Breast epithelium (tissue), 4 donors: ENCODE measurements around the gene INSC. TPM values are rescaled to one million over a fixed set of nuclear protein-coding genes. Genes with fewer than 3 reads are reported as not detected.

ENCODE experiments used
- DNase-seq, 2 donors: peaks; one replicate each; pipeline ENCODE4 v3.0.0-alpha.2; 2019; ENCODE audit warnings: low spot score in 2 of 2
- H3K27ac ChIP-seq, 2 donors: fragments of 200-600 bp; sonication (generic) in 1 of 2; one replicate each; pipeline ENCODE4 v1.5.1; 2016 to 2019; ENCODE audit warnings: mild to moderate bottlenecking in 1 of 2
- H3K27me3 ChIP-seq, 2 donors: fragments of 200-600 bp; sonication (generic) in 1 of 2; one replicate each; pipeline versions ENCODE4 v1.5.1 to v1.6.0; 2017 to 2019; ENCODE audit warnings: control low read depth in 1 of 2, mild to moderate bottlenecking in 1 of 2
- H3K36me3 ChIP-seq: fragments of 200-600 bp; one replicate; pipeline ENCODE4 v1.5.1; 2019
- H3K4me1 ChIP-seq, 2 donors: fragments of 200-600 bp; sonication (generic); one replicate each; pipeline ENCODE4 v1.5.1; 2016 to 2019; ENCODE audit warnings: control low read depth in 1 of 2
- H3K4me3 ChIP-seq, 3 donors: fragments of 200-600 bp; sonication (generic); 1 replicate in 2 of 3; 2 replicates in 1 of 3; pipeline ENCODE4 v1.5.1; 2016 to 2019; ENCODE audit warnings: mild to moderate bottlenecking in 3 of 3, moderate library complexity in 2 of 3
- H3K9me3 ChIP-seq, 2 donors: fragments of 200-600 bp; sonication (generic) in 1 of 2; one replicate each; pipeline ENCODE4 v1.5.1; 2016 to 2019; ENCODE audit warnings: control low read depth in 1 of 2
- CTCF ChIP-seq, 3 donors: fragments of 450-650 bp; IDR thresholded peaks; one replicate each; pipeline ENCODE4 v1.5.1; 2016 to 2017; ENCODE audit warnings: antibody characterized with exemption in 3 of 3, mild to moderate bottlenecking in 3 of 3, moderate library complexity in 3 of 3
- POLR2A ChIP-seq: fragments of 450-650 bp; IDR thresholded peaks from one replicate; pipeline ENCODE4 v1.6.1; 2016; ENCODE audit warnings: antibody characterized with exemption, mild to moderate bottlenecking, moderate library complexity
- POLR2AphosphoS5 ChIP-seq, 3 donors: sonication (generic); formaldehyde crosslinking; IDR thresholded peaks; one replicate each; pipeline ENCODE4 v1.6.1; 2017; ENCODE audit warnings: antibody characterized with exemption in 3 of 3
- intact Hi-C: fragments of 100-400 bp; cut with DNase I; formaldehyde crosslinking; loops from one replicate; pipeline ENCODE4 v1.15.1; 2023; ENCODE audit warnings: low total_unique reads
- total RNA-seq, 3 donors: library from RNA; depleted of rRNA; stranded (reverse); fragments of >200 nt; gene quantifications; one replicate each; pipeline ENCODE4 v1.1.0, GENCODE V29; 2016

INSC gene
- total RNA-seq, 3 donors from 2014 or later = 0.33 to 0.88 TPM; not detected in 1

GRCh38 chr11:15179167-15179566 lies 64.4 kb downstream of the INSC start:
- Histone ChIP-seq H3K27me3 (no peaks in the 10 kb centered on the region), H3K4me1 (no peaks in the 10 kb centered on the region), H3K4me3 (no peak overlapping the region), H3K27ac (no peak overlapping the region), H3K9me3 (no peaks in the 10 kb centered on the region), H3K36me3 (no peaks in the 10 kb centered on the region)
- intact Hi-C loops = no loop called here
- TF ChIP-seq POLR2A (no peak), POLR2AphosphoS5 (IDR thresholded peaks at IDR 0.05) (no peak), CTCF (IDR thresholded peaks at IDR 0.05) (no peak)
- no peak for DNase-seq

GRCh38 chr11:15180212-15180792 lies 65.6 kb downstream of the INSC start:
- TF ChIP-seq POLR2AphosphoS5 (IDR thresholded peaks at IDR 0.05) = no peak
- no peak for TF ChIP-seq POLR2A
- TF ChIP-seq CTCF (IDR thresholded peaks at IDR 0.05) = no peak
- no peaks in the 10 kb centered on the region for H3K4me1 ChIP-seq
- H3K4me3 ChIP-seq = no peak overlapping the region
- no peak for DNase-seq
- intact Hi-C loops = loop anchor here (5.0 kb wide), 1 partner anchor 922 kb away; no protein-coding TSS in a partner anchor
- H3K36me3 ChIP-seq = no peaks in the 10 kb centered on the region
- H3K27me3 ChIP-seq = no peaks in the 10 kb centered on the region
- no peak overlapping the region for H3K27ac ChIP-seq
- no peaks in the 10 kb centered on the region for H3K9me3 ChIP-seq

- TF ChIP-seq POLR2A (no peak), CTCF (IDR thresholded peaks at IDR 0.05) (no peak), POLR2AphosphoS5 (IDR thresholded peaks at IDR 0.05) (no peak)
- H3K36me3 ChIP-seq = no peaks in the 10 kb centered on the region
- H3K4me3 ChIP-seq = no peak overlapping the region
- no peak for DNase-seq
- no peak overlapping the region for H3K27ac ChIP-seq
- H3K27me3 ChIP-seq = no peaks in the 10 kb centered on the region
- no peaks in the 10 kb centered on the region for H3K4me1 ChIP-seq
- no peaks in the 10 kb centered on the region for H3K9me3 ChIP-seq
- intact Hi-C loops = loop anchor here (5.0 kb wide), 1 partner anchor 920 kb away; no protein-coding TSS in a partner anchor
Observed at GRCh38 chr11:15182372-15182771, 67.6 kb downstream of the INSC start.

GRCh38 chr11:15185021-15185420 lies 70.3 kb downstream of the INSC start:
- intact Hi-C loops = no loop called here
- no peaks in the 10 kb centered on the region for H3K27me3 ChIP-seq
- TF ChIP-seq CTCF (IDR thresholded peaks at IDR 0.05) = no peak
- no peak for TF ChIP-seq POLR2AphosphoS5 (IDR thresholded peaks at IDR 0.05)
- no peak for TF ChIP-seq POLR2A
- H3K4me3 ChIP-seq = no peak overlapping the region
- no peaks in the 10 kb centered on the region for H3K9me3 ChIP-seq
- H3K4me1 ChIP-seq = no peaks in the 10 kb centered on the region
- DNase-seq = no peak
- no peak overlapping the region for H3K27ac ChIP-seq
- no peaks in the 10 kb centered on the region for H3K36me3 ChIP-seq

GRCh38 chr11:15186146-15186545 lies 71.4 kb downstream of the INSC start:
- intact Hi-C loops = no loop called here
- Histone ChIP-seq H3K4me1 (no peaks in the 10 kb centered on the region), H3K4me3 (no peak overlapping the region), H3K36me3 (no peaks in the 10 kb centered on the region), H3K27ac (no peak overlapping the region), H3K27me3 (no peaks in the 10 kb centered on the region), H3K9me3 (no peaks in the 10 kb centered on the region)
- no peak for DNase-seq
- TF ChIP-seq POLR2AphosphoS5 (IDR thresholded peaks at IDR 0.05) = no peak
